ENCODE measurements around the gene FGD3.
A peak's percentile ranks its signal among the peaks of the same experiment; 100 is the strongest.

The FGD3 gene

DNA sequence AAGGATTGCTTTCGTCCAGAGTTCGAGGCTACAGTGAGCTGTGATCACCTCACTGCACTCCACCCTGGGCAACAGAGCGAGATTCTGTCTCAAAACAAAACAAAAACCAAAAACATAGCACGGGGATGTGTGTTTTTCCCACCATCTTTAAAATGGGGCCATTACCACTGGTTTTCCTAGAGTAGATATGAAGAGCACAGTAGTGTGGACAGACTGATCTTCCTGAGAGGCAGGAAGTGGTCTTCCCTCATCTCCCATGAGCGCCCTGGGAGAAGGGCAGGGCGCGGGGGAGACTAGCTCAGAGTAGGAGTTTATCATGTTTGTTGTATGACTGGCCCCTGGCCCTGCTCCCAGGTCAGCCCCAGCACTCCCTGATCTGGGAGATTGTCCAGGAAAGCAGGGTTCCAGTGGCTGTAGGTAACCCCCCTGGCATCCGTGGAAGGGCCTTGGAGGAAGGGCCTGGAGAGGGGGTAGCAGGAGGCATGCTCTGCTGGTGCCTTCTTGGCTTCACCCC lies 113.5 kb downstream of the FGD3 start:
- Histone ChIP-seq H3K9me2 (replicated peaks; ENCODE audit: control insufficient read depth, low read length) (no peaks in the 10 kb centered on the region), H3K4me2 (ENCODE audit: low read length) (peak overlapping the region; percentile 94), H3K27me3 (ENCODE audit: control insufficient read depth, low read length) (no peaks in the 10 kb centered on the region), H3K36me3 (ENCODE audit: control insufficient read depth, low read length) (peaks cover 48% of the 10 kb centered on the region), H3F3A (ENCODE audit: control insufficient read depth, insufficient read depth) (peaks cover 54% of the 10 kb centered on the region), H3K27ac (ENCODE audit: low read depth, low read length) (peak overlapping the region; percentile 93), H3K4me3 (ENCODE audit: low read length) (peak overlapping the region; percentile 87), H3K79me2 (ENCODE audit: control insufficient read depth, low read length) (peaks cover 56% of the 10 kb centered on the region), H3K4me1 (ENCODE audit: control insufficient read depth, low read length) (peaks cover 90% of the 10 kb centered on the region), H4K20me1 (ENCODE audit: control insufficient read depth, insufficient read depth, low read depth, low read length) (no peaks in the 10 kb centered on the region), H3K9me3 (ENCODE audit: control insufficient read depth, insufficient read depth, low read length) (no peaks in the 10 kb centered on the region)
- no peak for TF ChIP-seq CTCF (IDR thresholded peaks at IDR 0.05; ENCODE audit: low read depth, low read length, poor library complexity, severe bottlenecking)
- TF ChIP-seq EZH2phosphoT487 (IDR thresholded peaks at IDR 0.05; ENCODE audit: borderline replicate concordance, low read length): no peak

GRCh38 chr9:93061260-93061751 lies 114.0 kb downstream of the FGD3 start:
- H3F3A ChIP-seq (ENCODE audit: control insufficient read depth, insufficient read depth): peaks cover 54% of the 10 kb centered on the region
- H3K27me3 ChIP-seq (ENCODE audit: control insufficient read depth, low read length): no peaks in the 10 kb centered on the region
- H3K4me1 ChIP-seq (ENCODE audit: control insufficient read depth, low read length): peaks cover 90% of the 10 kb centered on the region
- peak overlapping the region; percentile 94 for H3K4me2 ChIP-seq (ENCODE audit: low read length)
- TF ChIP-seq CTCF (IDR thresholded peaks at IDR 0.05; ENCODE audit: low read depth, low read length, poor library complexity, severe bottlenecking): no peak
- no peak for TF ChIP-seq EZH2phosphoT487 (IDR thresholded peaks at IDR 0.05; ENCODE audit: borderline replicate concordance, low read length)
- H3K36me3 ChIP-seq (ENCODE audit: control insufficient read depth, low read length): peaks cover 53% of the 10 kb centered on the region
- no peaks in the 10 kb centered on the region for H3K9me3 ChIP-seq (ENCODE audit: control insufficient read depth, insufficient read depth, low read length)
- H3K9me2 ChIP-seq (replicated peaks; ENCODE audit: control insufficient read depth, low read length): no peaks in the 10 kb centered on the region
- no peaks in the 10 kb centered on the region for H4K20me1 ChIP-seq (ENCODE audit: control insufficient read depth, insufficient read depth, low read depth, low read length)
- peak overlapping the region; percentile 87 for H3K4me3 ChIP-seq (ENCODE audit: low read length)
- peaks cover 61% of the 10 kb centered on the region for H3K79me2 ChIP-seq (ENCODE audit: control insufficient read depth, low read length)
- H3K27ac ChIP-seq (ENCODE audit: low read depth, low read length): peak overlapping the region; percentile 93

DNA sequence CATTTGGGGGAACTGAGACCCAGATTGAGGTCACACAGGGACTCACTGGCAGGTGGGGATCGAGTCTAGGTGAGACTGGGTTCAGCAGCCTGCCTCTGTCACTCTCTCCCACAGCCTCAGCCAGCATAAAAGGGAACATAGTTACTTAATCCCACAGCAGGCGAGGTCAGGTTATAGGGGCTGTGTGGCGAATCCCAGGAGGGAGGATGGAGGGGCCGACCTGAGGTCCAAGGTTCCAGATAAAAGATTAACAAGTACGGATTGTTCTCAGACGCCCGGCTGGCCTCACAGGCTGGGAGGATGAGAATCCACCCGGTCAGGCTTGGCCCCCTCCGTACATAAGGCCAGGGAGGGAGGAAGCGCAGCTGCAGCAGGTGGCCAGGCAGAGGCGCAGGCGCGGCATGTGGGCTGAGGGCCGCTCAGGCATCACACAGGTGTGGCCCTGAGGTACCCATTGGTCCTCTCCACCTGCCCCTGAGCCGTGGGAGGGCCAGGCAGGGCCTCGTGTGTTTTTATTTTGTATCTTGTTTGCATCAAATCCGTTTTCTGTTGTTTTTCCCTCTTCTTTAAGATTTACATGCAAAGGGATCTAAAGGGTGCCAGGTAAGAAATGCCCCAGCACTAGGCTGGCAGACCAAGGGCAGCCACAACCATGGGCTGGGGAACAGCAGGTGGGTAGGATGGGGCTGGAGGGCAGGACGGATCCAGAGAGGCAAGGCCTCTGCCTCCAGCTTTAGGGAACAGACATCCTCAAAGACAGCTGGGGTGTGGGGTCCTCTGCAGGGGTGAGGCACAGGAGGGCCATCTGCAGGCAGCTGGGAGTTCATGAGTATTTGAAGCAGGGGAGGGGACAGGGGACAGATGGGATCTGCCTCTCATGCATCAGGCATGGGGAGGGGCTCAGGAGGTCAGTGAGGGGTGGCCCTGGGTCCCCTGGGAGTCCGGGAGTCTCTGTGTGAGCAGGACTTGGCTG lies 114.8 kb downstream of the FGD3 start:
- Histone ChIP-seq H3K4me3 (ENCODE audit: low read length) (peak overlapping the region; percentile 87), H3K9me3 (ENCODE audit: control insufficient read depth, insufficient read depth, low read length) (no peaks in the 10 kb centered on the region), H3K4me2 (ENCODE audit: low read length) (peak overlapping the region; percentile 94), H4K20me1 (ENCODE audit: control insufficient read depth, insufficient read depth, low read depth, low read length) (no peaks in the 10 kb centered on the region), H3K27ac (ENCODE audit: low read depth, low read length) (peak overlapping the region; percentile 93), H3K27me3 (ENCODE audit: control insufficient read depth, low read length) (no peaks in the 10 kb centered on the region), H3F3A (ENCODE audit: control insufficient read depth, insufficient read depth) (peaks cover 48% of the 10 kb centered on the region), H3K4me1 (ENCODE audit: control insufficient read depth, low read length) (peaks cover 87% of the 10 kb centered on the region), H3K79me2 (ENCODE audit: control insufficient read depth, low read length) (peaks cover 67% of the 10 kb centered on the region), H3K36me3 (ENCODE audit: control insufficient read depth, low read length) (peaks cover 56% of the 10 kb centered on the region), H3K9me2 (replicated peaks; ENCODE audit: control insufficient read depth, low read length) (no peaks in the 10 kb centered on the region)
- TF ChIP-seq EZH2phosphoT487 (IDR thresholded peaks at IDR 0.05; ENCODE audit: borderline replicate concordance, low read length) (no peak), CTCF (IDR thresholded peaks at IDR 0.05; ENCODE audit: low read depth, low read length, poor library complexity, severe bottlenecking) (peak; percentile 54)
